Prostate gland (tissue), 2 donors: ENCODE results near the gene B4GALNT4.

Experiments
- CTCF ChIP-seq, 4 experiments: fragments of 200-600 bp in 2 of 4; fragments of 450-650 bp in 2 of 4; sonication (generic) in 2 of 4; IDR thresholded peaks; 1 replicate in 3 of 4; 2 replicates in 1 of 4; pipeline ENCODE4 v1.5.1; 2016 to 2019; ENCODE audit warnings: antibody characterized with exemption in 4 of 4, mild to moderate bottlenecking in 2 of 4, moderate library complexity in 2 of 4
- POLR2A ChIP-seq: fragments of 450-650 bp; IDR thresholded peaks from one replicate; pipeline ENCODE4 v1.6.1; 2016; ENCODE audit warnings: antibody characterized with exemption, mild to moderate bottlenecking

GRCh38 chr11:369336-370018 lies at the start of gene B4GALNT4:
- TF ChIP-seq CTCF (IDR thresholded peaks at IDR 0.05) (no peak), POLR2A (no peak)
